ENCODE measurements around the gene AFMID.
A peak's percentile ranks its signal among the peaks of the same experiment; 100 is the strongest.

Gene AFMID

GRCh38 chr17:78180083-78180482, 7.1 kb upstream of the AFMID start:
- DNase-seq, result no peak

- no peak for DNase-seq
Measured at GRCh38 chr17:78180508-78180907, 6.7 kb upstream of the AFMID start.

DNA sequence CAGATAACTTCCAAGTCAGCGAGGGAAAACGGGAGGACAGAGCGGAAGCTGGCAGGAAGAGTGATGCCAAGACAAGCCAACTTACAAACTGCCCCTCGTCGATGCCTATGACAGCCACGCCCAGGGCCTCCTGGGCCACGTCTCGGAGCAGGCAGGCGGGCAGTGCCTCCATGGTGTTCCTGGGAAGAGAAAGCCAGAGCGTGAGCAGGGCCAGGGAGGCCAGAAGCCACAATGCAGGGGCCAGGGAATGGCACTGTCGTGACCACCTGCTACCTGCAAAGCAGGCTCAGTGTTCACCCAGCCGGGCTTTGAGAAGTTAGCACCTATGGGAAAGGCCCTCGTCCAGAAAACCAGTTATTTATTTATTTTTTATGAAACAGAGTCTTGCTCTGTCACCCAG, 4.7 kb upstream of the AFMID start:
- no peak for DNase-seq

- no peak for DNase-seq
Measured at GRCh38 chr17:78183916-78184315, 3.2 kb upstream of the AFMID start.

DNA sequence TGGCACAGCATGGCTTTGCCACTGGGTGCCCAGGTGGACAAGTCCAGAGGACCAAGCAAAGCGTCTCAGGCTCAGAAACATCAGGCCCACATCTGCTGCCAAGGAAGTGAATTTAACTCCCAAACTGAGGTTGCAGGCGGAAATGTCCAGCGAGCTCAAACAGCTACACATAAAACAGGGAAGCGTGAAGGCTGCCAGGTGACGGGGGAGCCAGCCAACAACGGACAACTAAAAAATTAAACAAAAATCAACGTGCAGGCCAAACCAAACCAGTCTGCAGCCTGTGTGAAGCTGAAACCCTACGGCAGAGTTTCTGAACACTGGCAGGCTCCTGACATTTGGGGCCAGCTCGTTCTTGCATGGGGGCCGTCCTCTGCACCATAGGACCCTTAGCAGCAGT, 2.8 kb upstream of the AFMID start:
- no peak for DNase-seq

DNA sequence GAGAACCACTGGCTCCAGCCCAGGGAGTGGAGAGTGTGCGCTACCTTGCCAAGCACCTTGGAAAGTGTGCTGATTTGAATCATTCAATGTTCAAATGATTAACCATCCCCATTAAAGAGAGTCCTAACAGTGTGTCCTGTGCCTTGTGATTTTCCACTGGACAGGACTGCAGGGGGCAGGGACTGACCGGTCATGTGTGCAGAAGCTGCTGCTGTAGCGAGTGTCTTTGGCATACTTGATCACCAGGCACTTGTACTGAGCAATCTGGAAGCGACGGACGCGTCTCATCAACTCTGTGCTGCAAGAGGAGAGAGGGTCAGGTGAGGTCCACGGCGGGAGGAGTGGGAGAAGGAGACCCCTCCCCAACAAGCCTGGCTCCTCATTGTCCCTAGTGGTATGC, 2.3 kb upstream of the AFMID start:
- DNase-seq, result no peak

GRCh38 chr17:78185981-78186691, 1.0 kb upstream of the AFMID start:
- no peak for DNase-seq

DNA sequence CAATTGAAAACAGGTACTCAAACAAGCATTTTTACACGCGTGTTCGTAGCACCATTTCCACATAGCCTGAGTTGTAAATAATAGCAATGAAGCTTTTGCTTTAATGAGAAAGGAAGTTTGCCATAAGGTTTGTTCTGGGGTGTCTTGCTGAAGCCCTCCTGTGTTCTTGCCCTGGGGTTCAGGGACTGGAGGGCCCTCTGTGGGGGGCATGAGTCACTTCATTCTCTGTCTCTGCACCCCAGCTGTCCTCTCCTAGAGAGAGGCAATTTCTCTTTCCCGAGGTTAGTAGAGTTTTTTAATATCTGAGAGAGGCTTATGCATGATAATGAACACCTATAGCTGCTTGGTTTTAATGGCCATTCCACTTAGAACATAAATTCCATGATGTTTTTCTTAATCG, 9.6 kb downstream of the AFMID start:
- DNase-seq, result no peak

- DNase-seq, result no peak
Measured at GRCh38 chr17:78197147-78197832, 10.1 kb downstream of the AFMID start.

DNA sequence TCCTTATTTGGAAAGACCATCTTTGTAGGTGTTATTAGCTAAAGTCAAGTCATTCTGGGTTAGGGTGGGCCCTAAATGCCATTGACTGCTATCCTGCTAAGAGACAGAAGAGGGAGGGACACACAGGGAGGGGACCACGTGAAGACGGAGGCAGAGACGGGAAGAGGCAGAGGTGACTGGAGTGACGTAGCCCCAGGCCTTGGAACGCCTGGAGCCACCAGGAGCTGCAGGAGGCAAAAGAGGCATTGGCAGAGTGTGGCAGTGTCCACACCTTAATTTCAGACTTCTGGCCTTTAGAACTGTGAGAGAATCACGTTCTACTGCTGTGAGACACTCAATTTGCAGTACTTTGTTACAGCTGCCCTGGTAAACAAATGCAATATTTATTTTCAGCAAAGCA, 13.3 kb downstream of the AFMID start:
- DNase-seq, result no peak

GRCh38 chr17:78202666-78203065, 15.5 kb downstream of the AFMID start:
- DNase-seq, result no peak

DNA sequence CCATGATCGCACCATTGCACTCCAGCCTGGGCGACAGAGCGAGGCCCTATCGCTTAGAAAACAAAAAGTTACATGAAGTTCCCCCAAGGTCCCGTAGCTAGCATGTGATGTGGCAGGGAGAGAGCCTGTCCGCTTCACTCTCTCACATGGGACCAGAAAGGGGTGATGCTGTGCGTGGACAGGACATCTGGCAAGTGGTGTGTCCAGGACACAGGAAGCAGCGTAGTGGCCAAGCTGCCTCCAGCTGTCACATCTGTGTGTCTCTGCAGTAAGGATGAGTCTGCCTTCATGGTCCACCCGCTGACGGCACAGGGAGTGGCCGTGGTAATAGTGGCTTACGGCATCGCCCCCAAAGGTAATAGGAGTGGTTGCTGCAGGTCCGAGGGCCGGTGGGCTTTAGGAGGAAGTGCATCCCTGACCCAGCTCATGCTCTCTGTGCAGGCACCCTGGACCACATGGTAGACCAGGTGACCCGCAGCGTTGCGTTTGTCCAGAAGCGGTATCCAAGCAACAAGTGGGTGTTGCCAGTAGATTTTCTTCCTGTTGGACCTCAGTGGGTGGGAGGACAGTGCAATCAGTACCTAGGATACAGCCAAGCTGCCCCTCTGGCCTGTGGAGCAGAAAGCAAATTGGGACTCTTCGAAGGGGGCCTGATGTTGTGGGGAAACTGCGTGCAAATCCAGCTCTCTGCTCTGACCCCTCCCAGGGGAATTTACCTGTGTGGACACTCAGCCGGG, 17.4 kb downstream of the AFMID start:
- no peak for DNase-seq

DNA sequence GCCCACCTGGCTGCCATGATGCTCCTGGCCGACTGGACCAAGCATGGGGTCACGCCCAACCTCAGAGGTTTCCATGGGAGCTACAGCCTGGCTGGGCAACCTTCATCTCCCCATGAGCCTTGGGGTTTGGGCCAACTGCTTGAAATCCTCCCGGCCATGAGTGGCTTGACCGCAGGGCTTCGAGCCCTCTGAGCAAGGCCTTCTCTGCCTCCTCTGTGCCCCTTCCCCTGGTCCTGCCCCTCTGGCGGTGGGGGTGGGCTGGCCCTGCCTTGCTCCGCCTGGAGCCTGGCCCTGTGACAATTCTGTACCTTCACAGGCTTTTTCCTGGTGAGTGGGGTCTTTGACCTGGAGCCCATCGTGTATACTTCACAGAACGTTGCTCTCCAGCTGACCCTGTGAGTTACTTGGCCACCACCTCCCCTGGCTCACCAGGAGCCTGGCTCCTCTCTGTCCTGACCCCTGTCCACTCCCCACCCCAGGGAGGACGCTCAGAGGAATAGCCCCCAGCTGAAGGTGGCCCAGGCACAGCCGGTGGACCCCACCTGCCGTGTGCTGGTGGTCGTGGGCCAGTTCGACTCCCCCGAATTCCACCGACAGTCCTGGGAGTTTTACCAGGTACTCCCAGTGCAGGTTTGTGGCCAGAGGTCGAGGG, 18.1 kb downstream of the AFMID start:
- no peak for DNase-seq

- no peak for DNase-seq
Measured at GRCh38 chr17:78206298-78206697, 19.1 kb downstream of the AFMID start.

DNA sequence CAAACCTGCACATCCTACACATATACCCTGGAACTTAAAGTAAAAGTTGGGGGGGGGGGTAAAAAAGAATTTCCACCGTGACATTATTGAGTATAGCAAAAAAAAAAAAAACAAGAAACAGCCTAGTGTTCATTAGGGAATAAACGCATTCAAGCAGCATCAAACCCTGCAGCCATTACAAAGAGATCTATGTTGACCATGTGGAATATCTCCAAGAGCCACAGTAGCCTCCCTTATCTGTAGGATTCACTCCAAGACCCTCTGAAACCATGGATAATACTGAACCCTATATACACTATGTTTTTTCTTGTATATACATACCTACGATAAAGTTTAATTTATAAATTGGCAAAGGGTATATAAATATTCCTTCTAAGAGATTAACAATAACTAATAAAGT, 21.3 kb downstream of the AFMID start:
- DNase-seq, result no peak

- no peak for DNase-seq
Measured at GRCh38 chr17:78210111-78210510, 22.9 kb downstream of the AFMID start.

DNA sequence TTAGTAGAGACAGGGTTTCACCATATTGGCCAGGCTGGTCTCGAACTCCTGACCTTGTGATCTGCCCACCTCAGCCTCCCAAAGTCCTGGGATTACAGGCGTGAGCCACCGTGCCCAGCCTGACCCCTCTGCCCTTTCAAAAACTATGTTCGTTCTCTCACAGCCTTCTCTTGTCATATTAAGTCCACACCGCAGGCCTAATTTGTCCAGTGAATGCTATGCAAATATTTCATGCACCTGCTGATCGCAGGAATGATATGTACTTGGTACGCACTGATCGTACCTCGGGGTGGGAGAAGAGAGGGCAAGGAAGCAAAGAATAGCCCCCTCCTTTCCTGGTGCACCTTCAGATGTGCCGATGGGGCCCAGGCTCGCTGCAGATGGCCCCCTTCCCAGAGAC, 23.9 kb downstream of the AFMID start:
- DNase-seq, result no peak

DNA sequence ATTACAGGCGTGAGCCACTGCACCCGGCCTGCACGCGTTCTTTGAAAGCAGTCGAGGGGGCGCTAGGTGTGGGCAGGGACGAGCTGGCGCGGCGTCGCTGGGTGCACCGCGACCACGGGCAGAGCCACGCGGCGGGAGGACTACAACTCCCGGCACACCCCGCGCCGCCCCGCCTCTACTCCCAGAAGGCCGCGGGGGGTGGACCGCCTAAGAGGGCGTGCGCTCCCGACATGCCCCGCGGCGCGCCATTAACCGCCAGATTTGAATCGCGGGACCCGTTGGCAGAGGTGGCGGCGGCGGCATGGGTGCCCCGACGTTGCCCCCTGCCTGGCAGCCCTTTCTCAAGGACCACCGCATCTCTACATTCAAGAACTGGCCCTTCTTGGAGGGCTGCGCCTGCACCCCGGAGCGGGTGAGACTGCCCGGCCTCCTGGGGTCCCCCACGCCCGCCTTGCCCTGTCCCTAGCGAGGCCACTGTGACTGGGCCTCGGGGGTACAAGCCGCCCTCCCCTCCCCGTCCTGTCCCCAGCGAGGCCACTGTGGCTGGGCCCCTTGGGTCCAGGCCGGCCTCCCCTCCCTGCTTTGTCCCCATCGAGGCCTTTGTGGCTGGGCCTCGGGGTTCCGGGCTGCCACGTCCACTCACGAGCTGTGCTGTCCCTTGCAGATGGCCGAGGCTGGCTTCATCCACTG, 27.0 kb downstream of the AFMID start, which contains the start of gene BIRC5:
Gene BIRC5, plus strand, starts transcription at position 238 of the 690 bp plus-strand sequence. Its CDS starts 64 bp downstream, at position 302.
- DNase-seq, result peak; percentile 91

- no peak for DNase-seq
Measured at GRCh38 chr17:78214706-78215061, 27.5 kb downstream of the AFMID start.

- DNase-seq, result no peak
Measured at GRCh38 chr17:78219396-78220150, 32.4 kb downstream of the AFMID start.

- no peak for DNase-seq
Measured at GRCh38 chr17:78223061-78223460, 35.9 kb downstream of the AFMID start.

DNA sequence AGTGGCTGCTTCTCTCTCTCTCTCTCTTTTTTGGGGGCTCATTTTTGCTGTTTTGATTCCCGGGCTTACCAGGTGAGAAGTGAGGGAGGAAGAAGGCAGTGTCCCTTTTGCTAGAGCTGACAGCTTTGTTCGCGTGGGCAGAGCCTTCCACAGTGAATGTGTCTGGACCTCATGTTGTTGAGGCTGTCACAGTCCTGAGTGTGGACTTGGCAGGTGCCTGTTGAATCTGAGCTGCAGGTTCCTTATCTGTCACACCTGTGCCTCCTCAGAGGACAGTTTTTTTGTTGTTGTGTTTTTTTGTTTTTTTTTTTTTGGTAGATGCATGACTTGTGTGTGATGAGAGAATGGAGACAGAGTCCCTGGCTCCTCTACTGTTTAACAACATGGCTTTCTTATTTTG, 36.6 kb downstream of the AFMID start:
- DNase-seq, result no peak
